HG02571 (cell line): ENCODE measurements around the gene DAGLA.

Experiments
- ATAC-seq: cut with Tn5 transposase; IDR thresholded peaks from one replicate; pipeline ENCODE4 v1.9.1; 2021; ENCODE audit warnings: mild to moderate bottlenecking, moderate library complexity; ENCODE audit not compliant: unreplicated experiment

Gene DAGLA

GRCh38 chr11:61709572-61709971 is 29.4 kb downstream of the DAGLA start:
- ATAC-seq: no peak

GRCh38 chr11:61710019-61710418 is 29.8 kb downstream of the DAGLA start:
- ATAC-seq: no peak

GRCh38 chr11:61711037-61711436 is 30.8 kb downstream of the DAGLA start:
- no peak for ATAC-seq

GRCh38 chr11:61711498-61711897 is 31.3 kb downstream of the DAGLA start:
- ATAC-seq: no peak

- ATAC-seq: no peak
These were observed 32.1 kb downstream of the DAGLA start for GRCh38 chr11:61712314-61712713.

GRCh38 chr11:61712846-61713245 is 32.7 kb downstream of the DAGLA start:
- no peak for ATAC-seq

- no peak for ATAC-seq
These were observed 33.3 kb downstream of the DAGLA start for GRCh38 chr11:61713464-61713863.

- no peak for ATAC-seq
These were observed 33.7 kb downstream of the DAGLA start for GRCh38 chr11:61713906-61714305.

GRCh38 chr11:61714316-61714715 is 34.1 kb downstream of the DAGLA start:
- no peak for ATAC-seq

- ATAC-seq: no peak
These were observed 34.7 kb downstream of the DAGLA start for GRCh38 chr11:61714916-61715315.

GRCh38 chr11:61715867-61716266 is 35.7 kb downstream of the DAGLA start:
- no peak for ATAC-seq

- no peak for ATAC-seq
These were observed 36.5 kb downstream of the DAGLA start for GRCh38 chr11:61716478-61717285.

- no peak for ATAC-seq
These were observed 37.3 kb downstream of the DAGLA start for GRCh38 chr11:61717286-61718033.

GRCh38 chr11:61718046-61718531 is 37.9 kb downstream of the DAGLA start:
- ATAC-seq: no peak

GRCh38 chr11:61718621-61719302 is 38.6 kb downstream of the DAGLA start:
- no peak for ATAC-seq

GRCh38 chr11:61719978-61720377 is 39.8 kb downstream of the DAGLA start:
- ATAC-seq: no peak

GRCh38 chr11:61720597-61720996 is 40.4 kb downstream of the DAGLA start:
- no peak for ATAC-seq

GRCh38 chr11:61724437-61724836 is 44.2 kb downstream of the DAGLA start:
- no peak for ATAC-seq

GRCh38 chr11:61725781-61726231 is 45.6 kb downstream of the DAGLA start:
- ATAC-seq: no peak

- ATAC-seq: no peak
These were observed 46.6 kb downstream of the DAGLA start for GRCh38 chr11:61726775-61727174.

- no peak for ATAC-seq
These were observed 47.2 kb downstream of the DAGLA start for GRCh38 chr11:61727401-61727811.
